ENCODE measurements around the gene LDAH. TPM values are rescaled to one million over a fixed set of nuclear protein-coding genes. Genes with fewer than 3 reads are reported as not detected.
"Not testable (repeated sequence)": the region's sequence is repeated elsewhere in the genome, so short reads cannot be mapped to it uniquely, and the experiment has no call there.

The LDAH gene
- polyA plus RNA-seq, 1 experiment: 31.4 TPM

GRCh38 chr2:20797096-20797495, 25.8 kb downstream of the LDAH start:
- Histone ChIP-seq H3K4me3 (ENCODE audit: low read depth, low read length) (no peak overlapping the region), H3K9me3 (ENCODE audit: control insufficient read depth, insufficient read depth, low read length) (no peaks in the 10 kb centered on the region), H3K27ac (ENCODE audit: low read depth, low read length) (no peak overlapping the region), H3K27me3 (ENCODE audit: control insufficient read depth, insufficient read depth, low read length) (no peaks in the 10 kb centered on the region)
- ChIA-PET POLR2A (no interaction called here), CTCF (interaction anchor here (1.2 to 3.6 kb wide), 3 partner anchors 16 to 135 kb away, joined by 3 to 19 read pairs (median 3); no protein-coding TSS in a partner anchor)
- no peak for DNase-seq (ENCODE audit: low read depth, low spot score)
- no peak for TF ChIP-seq CTCF (IDR thresholded peaks at IDR 0.05; ENCODE audit: low read depth, low read length)

- POLR2A ChIA-PET: no interaction called here
- Histone ChIP-seq H3K27me3 (ENCODE audit: control insufficient read depth, insufficient read depth, low read length) (no peaks in the 10 kb centered on the region), H3K4me3 (ENCODE audit: low read depth, low read length) (no peak overlapping the region), H3K27ac (ENCODE audit: low read depth, low read length) (no peak overlapping the region), H3K9me3 (ENCODE audit: control insufficient read depth, insufficient read depth, low read length) (no peaks in the 10 kb centered on the region)
- CTCF ChIA-PET: interaction anchor here (1.2 to 3.6 kb wide), 3 partner anchors 15 to 135 kb away, joined by 3 to 19 read pairs (median 3); no protein-coding TSS in a partner anchor
- no peak for TF ChIP-seq CTCF (IDR thresholded peaks at IDR 0.05; ENCODE audit: low read depth, low read length)
- DNase-seq (ENCODE audit: low read depth, low spot score): no peak
Measured at GRCh38 chr2:20796374-20796791, 26.5 kb downstream of the LDAH start.

GRCh38 chr2:20793944-20794343, 29.0 kb downstream of the LDAH start:
- DNase-seq (ENCODE audit: low read depth, low spot score); H3K27ac ChIP-seq (ENCODE audit: low read depth, low read length); H3K4me3 ChIP-seq (ENCODE audit: low read depth, low read length); H3K27me3 ChIP-seq (ENCODE audit: control insufficient read depth, insufficient read depth, low read length); CTCF ChIA-PET; POLR2A ChIA-PET; H3K9me3 ChIP-seq (ENCODE audit: control insufficient read depth, insufficient read depth, low read length): not testable (repeated sequence)

GRCh38 chr2:20781656-20782265, 41.1 kb downstream of the LDAH start:
- Histone ChIP-seq H3K27ac (ENCODE audit: low read depth, low read length) (no peak overlapping the region), H3K4me3 (ENCODE audit: low read depth, low read length) (no peak overlapping the region), H3K27me3 (ENCODE audit: control insufficient read depth, insufficient read depth, low read length) (no peaks in the 10 kb centered on the region), H3K9me3 (ENCODE audit: control insufficient read depth, insufficient read depth, low read length) (no peaks in the 10 kb centered on the region)
- peak; percentile 61 for TF ChIP-seq CTCF (IDR thresholded peaks at IDR 0.05; ENCODE audit: low read depth, low read length)
- ChIA-PET CTCF (interaction anchor here (0.6 to 3.3 kb wide), 33 partner anchors 10 to 183 kb away, joined by 3 to 39 read pairs (median 5); partner anchors contain the start of gene LDAH), POLR2A (no interaction called here)
- DNase-seq (ENCODE audit: low read depth, low spot score): no peak

- no peak for DNase-seq (ENCODE audit: low read depth, low spot score)
- no peaks in the 10 kb centered on the region for H3K27me3 ChIP-seq (ENCODE audit: control insufficient read depth, insufficient read depth, low read length)
- H3K27ac ChIP-seq (ENCODE audit: low read depth, low read length): no peak overlapping the region
- ChIA-PET CTCF (interaction anchor here (1.2 to 3.8 kb wide), 4 partner anchors 11 to 192 kb away, joined by 4 to 37 read pairs (median 9); no protein-coding TSS in a partner anchor), POLR2A (no interaction called here)
- H3K4me3 ChIP-seq (ENCODE audit: low read depth, low read length): no peak overlapping the region
- no peaks in the 10 kb centered on the region; the same call in 1 of the 2 replicates for H3K9me3 ChIP-seq (ENCODE audit: control insufficient read depth, insufficient read depth, low read length)
- TF ChIP-seq CTCF (IDR thresholded peaks at IDR 0.05; ENCODE audit: low read depth, low read length): no peak
Measured at GRCh38 chr2:20771299-20771698, 51.6 kb downstream of the LDAH start.
